GM08714 (cell line): ENCODE data around the gene CGN.
A peak's percentile ranks its signal among the peaks of the same experiment; 100 is the strongest.

Experiments used
- H3K4me3 ChIP-seq: fragments of 200-500 bp; sonication (Bioruptor generic); 2 replicates; pipeline ENCODE4 v1.5.1; 2014; ENCODE audit warnings: mild to moderate bottlenecking, low read length, inconsistent platforms
- ZNF274 ChIP-seq: IDR thresholded peaks from 2 replicates; pipeline ENCODE4 v1.6.1; 2012; ENCODE audit warnings: mild to moderate bottlenecking, low read depth, low read length

Gene CGN, protein sequence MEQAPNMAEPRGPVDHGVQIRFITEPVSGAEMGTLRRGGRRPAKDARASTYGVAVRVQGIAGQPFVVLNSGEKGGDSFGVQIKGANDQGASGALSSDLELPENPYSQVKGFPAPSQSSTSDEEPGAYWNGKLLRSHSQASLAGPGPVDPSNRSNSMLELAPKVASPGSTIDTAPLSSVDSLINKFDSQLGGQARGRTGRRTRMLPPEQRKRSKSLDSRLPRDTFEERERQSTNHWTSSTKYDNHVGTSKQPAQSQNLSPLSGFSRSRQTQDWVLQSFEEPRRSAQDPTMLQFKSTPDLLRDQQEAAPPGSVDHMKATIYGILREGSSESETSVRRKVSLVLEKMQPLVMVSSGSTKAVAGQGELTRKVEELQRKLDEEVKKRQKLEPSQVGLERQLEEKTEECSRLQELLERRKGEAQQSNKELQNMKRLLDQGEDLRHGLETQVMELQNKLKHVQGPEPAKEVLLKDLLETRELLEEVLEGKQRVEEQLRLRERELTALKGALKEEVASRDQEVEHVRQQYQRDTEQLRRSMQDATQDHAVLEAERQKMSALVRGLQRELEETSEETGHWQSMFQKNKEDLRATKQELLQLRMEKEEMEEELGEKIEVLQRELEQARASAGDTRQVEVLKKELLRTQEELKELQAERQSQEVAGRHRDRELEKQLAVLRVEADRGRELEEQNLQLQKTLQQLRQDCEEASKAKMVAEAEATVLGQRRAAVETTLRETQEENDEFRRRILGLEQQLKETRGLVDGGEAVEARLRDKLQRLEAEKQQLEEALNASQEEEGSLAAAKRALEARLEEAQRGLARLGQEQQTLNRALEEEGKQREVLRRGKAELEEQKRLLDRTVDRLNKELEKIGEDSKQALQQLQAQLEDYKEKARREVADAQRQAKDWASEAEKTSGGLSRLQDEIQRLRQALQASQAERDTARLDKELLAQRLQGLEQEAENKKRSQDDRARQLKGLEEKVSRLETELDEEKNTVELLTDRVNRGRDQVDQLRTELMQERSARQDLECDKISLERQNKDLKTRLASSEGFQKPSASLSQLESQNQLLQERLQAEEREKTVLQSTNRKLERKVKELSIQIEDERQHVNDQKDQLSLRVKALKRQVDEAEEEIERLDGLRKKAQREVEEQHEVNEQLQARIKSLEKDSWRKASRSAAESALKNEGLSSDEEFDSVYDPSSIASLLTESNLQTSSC

DNA sequence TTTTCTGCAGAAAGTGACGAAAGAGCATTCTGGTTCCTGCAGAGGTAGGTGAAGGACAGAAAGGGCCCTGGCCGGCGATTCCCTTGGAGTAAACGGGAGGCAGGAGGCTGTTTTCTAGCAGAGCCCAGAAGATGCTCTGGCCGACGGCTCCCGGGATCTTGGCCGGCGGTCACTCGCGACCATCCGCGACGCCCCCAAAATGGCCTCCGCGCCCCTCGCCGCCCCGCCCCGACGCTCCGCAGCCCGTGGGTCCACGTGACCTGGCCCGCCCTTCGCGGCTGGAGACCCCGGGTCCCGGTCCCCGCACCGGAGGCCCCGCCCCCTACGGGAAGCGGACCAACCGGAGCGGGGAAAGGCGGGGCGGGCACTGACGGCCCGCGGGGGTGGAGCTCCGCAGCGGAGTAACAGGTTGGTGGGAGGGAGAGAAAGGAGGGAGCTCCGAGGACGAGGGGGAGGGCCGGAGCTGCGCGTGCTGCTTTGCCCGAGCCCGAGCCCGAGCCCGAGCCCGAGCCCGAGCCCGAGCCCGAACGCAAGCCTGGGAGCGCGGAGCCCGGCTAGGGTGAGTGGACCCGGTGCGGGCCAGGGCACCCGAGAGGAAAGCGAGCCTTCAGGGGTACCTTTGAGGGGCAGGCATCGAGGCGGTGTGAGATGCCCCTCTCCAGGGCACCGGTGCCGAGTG is at the start of gene CGN:
Gene CGN, plus strand, starts transcription at position 431 of the 679 bp plus-strand sequence. CDS start 7,133 bp downstream, outside the sequence.
- H3K4me3 ChIP-seq, result peak within 1 kb of the TSS; percentile 75
- no peak for TF ChIP-seq ZNF274

DNA sequence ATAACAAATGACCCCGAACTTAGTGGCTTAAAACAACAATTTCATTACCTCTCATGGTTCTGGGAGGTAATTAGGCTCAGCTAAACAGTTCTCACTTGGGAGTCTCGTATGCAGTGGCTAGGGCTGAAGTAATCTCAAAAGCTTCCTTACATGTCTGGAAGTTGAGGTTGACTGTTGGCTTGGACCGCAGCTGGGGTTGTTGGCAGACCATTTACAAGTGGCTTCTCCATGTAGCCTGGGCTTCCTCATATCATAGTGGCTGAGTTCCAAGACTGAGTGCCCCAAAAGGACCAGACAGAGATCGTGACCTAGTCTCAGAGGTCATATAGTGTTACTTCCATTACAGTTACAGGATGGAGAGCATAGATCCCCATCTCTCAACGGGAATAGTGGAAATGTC is 49.5 kb upstream of the CGN start:
- H3K4me3 ChIP-seq, result no peak overlapping the region
- TF ChIP-seq ZNF274, result no peak

DNA sequence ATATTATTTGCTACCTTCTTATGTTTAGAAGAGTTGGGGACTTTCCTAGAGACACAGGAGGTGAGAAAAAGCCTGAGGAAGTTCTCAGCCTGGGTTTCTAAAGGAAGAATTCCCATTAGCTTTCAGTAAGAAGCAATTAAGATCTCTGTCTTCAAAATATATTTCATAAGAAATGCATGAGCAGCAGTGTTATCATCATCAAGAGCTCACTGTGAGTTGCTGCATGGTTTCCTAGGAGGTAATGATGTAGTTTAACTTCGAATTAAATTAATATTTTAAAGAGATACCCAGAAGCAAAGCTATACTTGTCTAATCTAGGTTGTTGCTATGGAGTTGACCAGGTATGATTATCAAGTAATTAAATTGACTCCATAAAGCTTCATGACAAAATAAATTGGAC is 46.2 kb upstream of the CGN start:
- H3K4me3 ChIP-seq, result no peak overlapping the region
- no peak for TF ChIP-seq ZNF274

- H3K4me3 ChIP-seq, result peak overlapping the region; percentile 40; the same call in 1 of the 2 replicates
- TF ChIP-seq ZNF274, result no peak
These were observed 38.1 kb upstream of the CGN start for GRCh38 chr1:151472856-151473731.

- TF ChIP-seq ZNF274, result no peak
These were observed 36.4 kb upstream of the CGN start for GRCh38 chr1:151474745-151475144.

GRCh38 chr1:151475175-151475574 is 36.0 kb upstream of the CGN start:
- H3K4me3 ChIP-seq, result no peak overlapping the region
- no peak for TF ChIP-seq ZNF274

More at GRCh38 chr1:151474745-151475144, 36.4 kb upstream of the CGN start:
- no peak overlapping the region for H3K4me3 ChIP-seq

DNA sequence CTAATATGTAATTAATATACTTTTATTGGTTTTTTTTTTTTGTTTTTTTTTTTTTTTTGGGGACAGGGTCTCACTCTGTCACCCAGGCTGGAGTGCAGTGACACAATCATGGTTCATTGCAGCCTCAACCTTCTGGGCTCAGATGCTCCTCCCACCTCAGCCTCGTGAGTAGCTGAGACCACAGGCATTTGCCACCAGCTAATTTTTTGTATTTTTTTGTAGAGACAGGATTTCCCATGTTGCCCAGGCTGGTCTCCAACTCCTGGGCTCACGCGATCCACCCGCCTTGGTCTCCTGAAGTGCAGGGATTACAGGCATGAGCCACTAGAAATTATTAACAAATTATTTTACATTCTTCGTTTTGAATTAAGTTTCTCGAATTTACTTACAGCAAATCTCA is 35.1 kb upstream of the CGN start:
- H3K4me3 ChIP-seq, result no peak overlapping the region
- TF ChIP-seq ZNF274, result no peak

DNA sequence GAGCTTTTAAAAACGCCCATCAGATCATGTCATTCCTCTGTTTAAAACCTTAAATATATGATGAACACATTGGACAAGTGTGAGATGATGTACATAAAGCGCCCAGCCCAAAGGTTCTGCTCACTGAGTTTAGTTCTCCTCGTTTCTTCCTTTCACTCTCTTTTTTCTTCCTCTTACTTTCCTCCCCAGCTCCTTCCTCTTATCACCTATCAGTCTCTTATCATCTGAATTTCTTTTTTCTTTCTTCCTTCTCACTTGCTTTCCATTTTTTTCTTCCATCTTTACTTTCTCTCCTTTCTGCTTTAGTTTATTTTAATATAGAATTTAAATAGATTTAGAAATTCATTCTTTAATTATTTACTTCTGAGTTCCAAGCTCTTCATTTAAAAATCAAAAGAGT is 34.1 kb upstream of the CGN start:
- no peak overlapping the region for H3K4me3 ChIP-seq
- TF ChIP-seq ZNF274, result no peak

- TF ChIP-seq ZNF274, result no peak
- no peak overlapping the region for H3K4me3 ChIP-seq
These were observed 32.9 kb upstream of the CGN start for GRCh38 chr1:151478140-151478812.

DNA sequence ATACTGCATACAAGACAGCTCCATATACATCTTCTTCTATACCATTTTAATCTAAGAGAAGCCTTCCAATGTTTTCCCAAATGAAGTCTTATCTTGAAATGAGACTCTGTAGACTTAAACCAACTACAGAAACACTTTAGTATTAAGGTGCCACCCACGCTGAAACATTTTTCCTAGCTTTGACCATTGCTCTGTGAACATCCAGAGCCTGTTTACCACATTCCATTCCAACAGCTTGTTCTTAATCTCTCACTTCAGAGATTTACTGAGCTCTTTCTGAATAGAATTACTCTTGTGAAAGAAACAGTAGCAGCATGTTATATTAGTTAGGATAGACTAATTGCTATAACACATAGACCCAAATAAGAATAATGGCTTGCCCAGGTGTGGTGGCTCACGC is 32.3 kb upstream of the CGN start:
- TF ChIP-seq ZNF274, result no peak
- no peak overlapping the region for H3K4me3 ChIP-seq

DNA sequence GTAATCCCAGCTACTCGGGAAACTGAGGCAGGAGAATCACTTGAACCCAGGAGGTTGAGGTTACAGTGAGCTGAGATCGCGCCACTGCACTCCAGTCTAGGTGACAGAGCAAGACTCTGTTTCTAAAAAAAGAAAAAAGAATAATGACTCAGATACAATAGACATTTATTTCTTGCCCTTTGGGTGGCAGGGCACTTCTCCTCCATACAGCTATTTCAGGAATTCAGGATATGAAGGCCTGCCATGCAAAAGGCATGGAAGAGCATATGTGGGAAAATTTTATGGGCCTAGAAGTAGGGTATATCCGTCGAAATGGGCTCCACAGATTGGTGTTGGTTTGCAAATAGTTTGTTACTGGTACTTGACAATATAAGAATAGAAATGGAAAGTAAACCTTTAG is 31.7 kb upstream of the CGN start:
- no peak for TF ChIP-seq ZNF274
- no peak overlapping the region for H3K4me3 ChIP-seq

DNA sequence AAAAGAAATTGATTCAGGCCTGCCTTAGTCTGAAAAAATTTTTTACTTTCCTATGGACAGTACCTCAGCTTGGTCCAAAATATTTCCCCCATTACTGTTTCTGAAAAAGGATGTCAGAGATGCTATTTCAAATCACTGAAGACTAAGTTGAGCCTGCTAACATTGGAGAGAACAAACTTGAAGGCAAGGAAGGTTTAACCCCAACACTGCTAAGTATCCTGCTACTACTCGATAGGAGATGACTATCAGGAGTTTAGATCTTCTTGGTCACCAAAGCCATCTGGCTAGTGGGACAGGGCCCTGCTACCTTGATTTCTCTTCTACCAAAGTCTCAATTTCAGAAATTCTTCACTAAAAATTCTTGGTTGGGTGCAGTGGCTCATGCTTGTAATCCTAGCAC is 29.2 kb upstream of the CGN start:
- no peak overlapping the region for H3K4me3 ChIP-seq
- no peak for TF ChIP-seq ZNF274
